Measurements from ENCODE around the gene RBM45.
"Not testable (repeated sequence)": the region's sequence is repeated elsewhere in the genome, so short reads cannot be mapped to it uniquely, and the experiment has no call there.

RBM45 gene

GRCh38 chr2:178108176-178108575 lies 4.1 kb upstream of the RBM45 start:
- DNase-seq: no peak

- DNase-seq: peak; percentile 23
Measured at GRCh38 chr2:178109813-178110212, 2.4 kb upstream of the RBM45 start.

- no peak for DNase-seq
Measured at GRCh38 chr2:178110681-178111080, 1.6 kb upstream of the RBM45 start.

- DNase-seq: no peak
Measured at GRCh38 chr2:178111743-178112142, 494 bp upstream of the RBM45 start.

- no peak for DNase-seq
Measured at GRCh38 chr2:178114462-178114861, 2.2 kb downstream of the RBM45 start.

GRCh38 chr2:178115271-178115670 lies 3.0 kb downstream of the RBM45 start:
- DNase-seq: no peak

GRCh38 chr2:178117725-178118124 lies 5.5 kb downstream of the RBM45 start:
- DNase-seq: no peak

- no peak for DNase-seq
Measured at GRCh38 chr2:178119179-178119922, 7.1 kb downstream of the RBM45 start.

- no peak for DNase-seq
Measured at GRCh38 chr2:178123163-178123562, 10.9 kb downstream of the RBM45 start.

GRCh38 chr2:178125125-178125524 lies 12.9 kb downstream of the RBM45 start:
- no peak for DNase-seq

- DNase-seq: no peak
Measured at GRCh38 chr2:178125862-178126261, 13.6 kb downstream of the RBM45 start.

- no peak for DNase-seq
Measured at GRCh38 chr2:178128836-178129630, 16.8 kb downstream of the RBM45 start.

GRCh38 chr2:178136321-178137025 lies 24.2 kb downstream of the RBM45 start:
- no peak for DNase-seq

- no peak for DNase-seq
Measured at GRCh38 chr2:178142274-178143065, 30.2 kb downstream of the RBM45 start.

GRCh38 chr2:178143481-178143880 lies 31.2 kb downstream of the RBM45 start:
- DNase-seq: no peak

GRCh38 chr2:178152033-178152432 lies 39.8 kb downstream of the RBM45 start:
- DNase-seq: no peak

GRCh38 chr2:178152542-178152941 lies 40.3 kb downstream of the RBM45 start:
- no peak for DNase-seq

- no peak for DNase-seq
Measured at GRCh38 chr2:178152977-178153376, 40.7 kb downstream of the RBM45 start.

GRCh38 chr2:178153878-178154277 lies 41.6 kb downstream of the RBM45 start:
- DNase-seq: not testable (repeated sequence)

- no peak for DNase-seq
Measured at GRCh38 chr2:178155524-178155923, 43.3 kb downstream of the RBM45 start.

- no peak for DNase-seq
Measured at GRCh38 chr2:178157574-178157973, 45.3 kb downstream of the RBM45 start.

GRCh38 chr2:178159966-178160365 lies 47.7 kb downstream of the RBM45 start:
- no peak for DNase-seq

- no peak for DNase-seq
Measured at GRCh38 chr2:178160601-178161000, 48.4 kb downstream of the RBM45 start.
